Esophagus mucosa (tissue), 1 donor: ENCODE data around the gene RAMP3. TPM values are rescaled to one million over a fixed set of nuclear protein-coding genes. Genes with fewer than 3 reads are reported as not detected.
"Not testable (repeated sequence)": the region's sequence is repeated elsewhere in the genome, so short reads cannot be mapped to it uniquely, and the experiment has no call there.

ENCODE experiments used
- ATAC-seq: fragments of 200-7000 bp; cut with Tn5 transposase; one replicate; pipeline ENCODE4 v1.9.1; 2020
- total RNA-seq: library from RNA; stranded (reverse); gene quantifications from one replicate; pipeline ENCODE4 v1.2.4, GENCODE V29; 2023
- donor health status: DM: yes; HTN: yes; CAD: no.

Gene RAMP3
- total RNA-seq, 1 donor from 2014 or later: 7.8 TPM

- no peak for ATAC-seq
Observed at GRCh38 chr7:45157286-45157652, 322 bp upstream of the RAMP3 start.

- no peak for ATAC-seq
Observed at GRCh38 chr7:45158471-45158870, 880 bp downstream of the RAMP3 start.

- ATAC-seq: no peak
Observed at GRCh38 chr7:45159296-45159695, 1.7 kb downstream of the RAMP3 start.

- no peak for ATAC-seq
Observed at GRCh38 chr7:45160417-45160881, 2.9 kb downstream of the RAMP3 start.

- ATAC-seq: no peak
Observed at GRCh38 chr7:45161138-45161537, 3.5 kb downstream of the RAMP3 start.

- no peak for ATAC-seq
Observed at GRCh38 chr7:45161842-45162241, 4.3 kb downstream of the RAMP3 start.

DNA sequence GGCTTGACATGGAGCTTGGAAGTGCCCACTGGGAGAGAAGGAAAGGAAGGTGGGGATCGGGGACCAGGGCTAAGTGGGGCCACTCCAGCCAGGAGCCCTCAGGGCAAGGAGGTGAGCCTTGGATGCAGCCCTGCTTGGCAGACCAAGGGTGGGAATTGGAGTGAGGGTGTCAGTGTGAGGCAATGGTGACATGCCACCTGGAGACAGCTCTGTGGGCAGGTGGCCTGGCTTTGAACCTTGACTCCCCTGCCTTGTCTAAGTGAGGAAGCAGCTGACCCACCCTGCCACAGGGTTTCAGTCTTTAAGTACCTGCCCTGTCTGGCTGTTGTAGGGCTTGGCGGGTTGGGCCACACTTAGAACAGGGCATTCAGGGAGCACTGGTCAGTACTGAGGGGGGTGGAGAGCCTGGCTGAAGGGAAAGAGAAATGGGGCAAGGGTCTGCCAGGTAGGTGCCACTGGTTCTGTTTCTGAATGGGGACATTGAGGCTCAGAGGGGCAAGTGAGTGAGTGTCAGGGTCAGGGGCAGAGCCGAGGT is 4.8 kb downstream of the RAMP3 start:
- ATAC-seq: no peak

- ATAC-seq: no peak
Observed at GRCh38 chr7:45162943-45163691, 5.5 kb downstream of the RAMP3 start.

DNA sequence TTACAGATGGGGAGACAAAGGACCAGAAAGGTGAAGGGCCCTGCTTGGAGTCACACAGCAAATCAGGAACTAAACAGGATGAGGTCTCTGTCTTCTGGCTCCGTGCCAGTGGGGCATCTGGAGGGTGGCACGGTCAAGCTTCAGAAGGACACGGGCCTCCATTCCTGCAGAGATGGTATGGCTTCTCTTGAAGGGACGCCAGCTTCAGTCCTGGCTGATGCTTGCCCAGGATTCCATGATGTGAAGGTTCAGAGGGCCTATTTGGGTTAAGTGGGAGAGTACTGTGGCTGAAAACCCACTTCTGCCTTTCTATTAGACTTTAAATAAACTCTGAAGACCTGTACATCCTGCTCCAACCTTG is 6.1 kb downstream of the RAMP3 start:
- no peak for ATAC-seq

DNA sequence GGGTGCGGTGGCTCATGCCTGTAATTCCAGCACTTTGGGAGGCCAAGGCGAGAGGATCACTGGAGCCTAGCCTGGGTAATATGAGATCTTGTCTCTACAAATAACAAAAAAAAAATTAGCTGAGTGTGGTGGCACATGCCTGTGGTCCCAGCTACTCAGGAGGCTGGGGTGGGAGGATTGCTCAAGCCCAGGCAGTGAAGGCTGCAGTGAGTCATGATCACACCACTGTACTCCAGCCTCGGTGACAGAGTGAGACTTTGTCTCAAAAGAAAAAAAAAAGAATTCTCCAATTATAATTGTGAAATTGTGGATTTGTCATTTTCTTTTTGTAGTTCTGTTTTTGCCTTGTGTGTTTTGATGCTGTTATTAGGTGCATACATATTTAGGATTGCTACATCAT is 6.7 kb downstream of the RAMP3 start:
- ATAC-seq: not testable (repeated sequence)

GRCh38 chr7:45165857-45166256 is 8.3 kb downstream of the RAMP3 start:
- no peak for ATAC-seq

DNA sequence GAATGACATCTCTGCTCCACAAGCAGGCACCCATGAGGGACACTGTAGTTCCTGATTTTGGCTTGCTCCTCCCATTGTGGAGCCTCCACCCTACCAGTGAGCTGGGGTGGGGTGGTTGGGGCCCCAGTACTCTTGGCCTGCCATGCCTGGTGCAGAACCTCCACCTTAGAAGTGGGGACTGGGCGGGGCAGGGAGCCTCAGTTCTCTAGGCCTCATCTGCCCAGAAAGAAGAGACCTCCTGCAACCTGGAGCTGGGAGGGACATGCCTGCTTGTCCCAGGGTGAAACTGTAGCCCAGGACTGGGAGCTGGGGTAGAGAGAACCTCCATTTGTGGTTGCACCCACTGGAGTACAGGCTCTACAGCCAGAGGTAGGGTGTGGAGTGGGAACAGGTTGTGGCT is 14.4 kb downstream of the RAMP3 start:
- no peak for ATAC-seq

GRCh38 chr7:45173596-45174327 is 16.2 kb downstream of the RAMP3 start:
- ATAC-seq: no peak

DNA sequence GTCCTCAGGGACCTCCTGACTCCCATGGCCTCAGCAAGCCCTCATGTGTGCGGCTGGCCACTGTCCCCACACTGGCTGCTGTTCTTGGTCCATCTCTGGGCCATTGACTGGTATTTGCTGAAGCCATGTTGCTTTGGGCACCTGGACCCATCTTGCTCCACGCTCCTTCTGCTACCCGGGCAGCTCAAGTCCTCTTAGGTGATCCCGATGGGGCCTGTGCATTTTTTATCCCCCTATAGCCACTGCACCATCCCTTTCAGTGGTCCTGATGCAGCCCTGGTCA is 16.7 kb downstream of the RAMP3 start:
- no peak for ATAC-seq

DNA sequence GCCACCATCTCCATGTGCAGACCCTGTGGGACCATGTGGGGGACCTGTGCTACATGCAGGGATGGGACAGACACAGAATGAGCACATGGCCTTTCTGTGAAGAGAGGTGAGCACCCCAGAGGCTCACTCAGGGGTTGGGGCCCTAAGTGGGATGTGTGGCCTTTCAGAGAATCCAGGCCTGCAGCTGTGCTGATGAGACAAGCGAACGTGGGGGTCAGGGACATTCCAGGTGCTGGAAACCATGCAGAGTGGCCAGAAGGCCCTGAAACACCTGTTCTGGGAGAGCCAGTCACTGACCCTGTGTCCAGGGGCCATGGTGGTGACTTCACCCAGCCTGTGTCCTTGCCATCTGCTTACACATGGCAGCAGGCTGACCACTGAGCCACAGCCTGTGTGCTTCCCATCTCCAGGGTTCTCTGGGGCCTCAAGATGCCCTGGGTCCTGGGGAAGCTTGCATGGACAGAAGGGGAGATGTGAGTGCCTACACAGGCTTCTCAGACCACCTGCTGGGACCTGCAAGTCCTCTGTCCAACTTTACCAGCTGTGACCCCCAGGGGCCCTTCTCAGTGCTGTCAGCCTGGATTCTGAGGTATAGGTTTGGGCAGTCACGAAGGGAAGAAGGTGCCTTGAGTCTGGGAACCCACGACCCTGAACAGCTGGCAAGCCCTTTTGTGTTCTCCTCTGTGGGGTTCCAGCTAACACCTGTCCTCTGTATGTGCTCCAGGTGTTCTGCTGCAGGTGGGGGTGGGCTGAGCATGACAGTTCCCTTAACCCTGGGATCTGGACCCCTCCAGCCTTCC is 17.6 kb downstream of the RAMP3 start:
- no peak for ATAC-seq

- no peak for ATAC-seq
Observed at GRCh38 chr7:45176091-45176490, 18.5 kb downstream of the RAMP3 start.

DNA sequence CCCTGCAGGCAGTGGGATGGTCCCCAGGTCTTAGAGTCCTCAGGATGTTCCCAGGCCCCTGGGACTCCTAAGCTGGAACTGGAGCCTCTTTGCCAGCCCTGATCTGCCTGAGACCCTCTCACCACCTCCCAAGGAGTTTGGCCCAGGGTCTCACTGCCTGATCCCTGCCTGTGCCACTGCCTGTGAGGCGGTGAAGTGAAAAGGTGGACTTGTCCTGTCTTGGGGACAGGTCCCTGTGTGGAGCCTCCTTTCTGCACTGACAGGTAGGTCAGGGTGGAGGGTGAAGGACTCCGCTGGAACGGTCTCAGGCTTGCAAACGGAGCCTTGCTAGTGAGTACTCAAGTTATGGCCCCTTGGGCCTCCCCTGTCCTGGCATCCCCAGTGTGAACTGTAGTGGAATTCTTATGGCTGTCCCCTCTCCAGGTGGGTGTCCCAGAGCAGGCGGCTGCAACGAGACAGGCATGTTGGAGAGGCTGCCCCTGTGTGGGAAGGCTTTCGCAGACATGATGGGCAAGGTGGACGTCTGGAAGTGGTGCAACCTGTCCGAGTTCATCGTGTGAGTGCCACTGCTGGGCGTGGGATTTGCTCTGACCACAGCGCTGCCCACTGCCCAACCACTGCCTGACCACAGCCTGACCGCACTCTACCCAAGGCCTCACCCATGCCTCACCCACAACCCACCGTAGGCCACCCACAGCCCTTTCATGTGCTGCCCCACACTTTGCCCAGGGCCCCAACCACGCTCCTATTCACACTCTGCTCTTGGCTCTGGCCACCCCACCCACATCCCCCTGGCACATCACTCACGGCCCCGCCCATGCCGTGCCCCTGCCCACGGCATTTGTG is 19.5 kb downstream of the RAMP3 start:
- ATAC-seq: no peak

DNA sequence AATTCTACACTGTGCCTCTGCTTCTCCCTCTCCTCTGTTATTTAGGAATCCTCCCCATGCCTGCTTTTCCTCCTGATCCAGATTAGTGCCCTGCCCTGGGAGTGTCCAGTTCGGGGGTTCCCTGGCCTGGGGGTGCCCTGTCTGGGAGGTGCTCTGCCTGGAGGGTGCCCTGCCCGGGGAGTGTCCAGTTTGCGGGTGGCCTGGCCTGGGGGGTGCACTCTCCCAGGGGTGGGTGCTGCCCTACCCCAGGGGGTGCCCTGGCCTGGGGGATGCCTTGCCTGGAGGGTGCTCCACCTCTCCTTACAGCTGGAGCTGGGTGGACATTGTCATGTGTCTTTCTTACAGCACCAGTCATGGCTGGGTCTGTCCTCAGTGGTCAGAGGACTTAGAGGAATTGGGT is 20.2 kb downstream of the RAMP3 start:
- ATAC-seq: no peak

- no peak for ATAC-seq
Observed at GRCh38 chr7:45178241-45179225, 20.9 kb downstream of the RAMP3 start.

DNA sequence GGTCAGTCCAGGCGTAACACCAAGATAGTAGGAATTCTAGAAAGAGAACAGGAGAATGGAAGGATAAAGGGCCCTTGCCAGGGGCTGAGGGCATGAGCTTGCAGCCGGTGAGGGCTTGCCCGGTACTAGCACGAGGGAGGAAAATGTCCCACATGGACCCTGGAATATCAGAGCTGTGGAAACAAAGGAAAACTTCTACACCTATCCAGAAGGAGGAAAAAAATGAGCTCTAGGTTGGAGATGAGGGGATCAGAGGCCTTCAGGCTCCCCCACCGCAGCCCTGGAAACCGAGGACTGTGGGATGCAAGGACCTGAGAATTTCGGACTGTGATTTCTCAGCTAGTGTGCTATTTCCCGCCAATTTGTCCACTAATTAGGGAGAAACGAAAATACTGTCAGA is 22.1 kb downstream of the RAMP3 start:
- no peak for ATAC-seq
